ENCODE data around the gene DGCR8.

The DGCR8 gene

GRCh38 chr22:20124083-20124787, 44.2 kb downstream of the DGCR8 start:
- peak overlapping the region in 8 of 11 experiments; percentile 9 to 88 (median 73); a peak in 13 of 22 replicates for H3K4me2 ChIP-seq
- peaks cover 0 to 100% (median 98%) of the 10 kb centered on the region in 11 experiments; a peak in 20 of 22 replicates for H4K20me1 ChIP-seq
- H3K9me3 ChIP-seq (replicated peaks in 1 of 11), result no peaks in the 10 kb centered on the region
- no peak overlapping the region for H3K4me3 ChIP-seq
- peaks cover 75 to 92% (median 88%) of the 10 kb centered on the region in 11 experiments for H3K36me3 ChIP-seq
- H3K9ac ChIP-seq, result peak overlapping the region; percentile 24 to 71 (median 59); a peak in 15 of 22 replicates
- H3K4me1 ChIP-seq, result peaks cover 12 to 79% (median 72%) of the 10 kb centered on the region in 10 experiments
- H3K27me3 ChIP-seq, result no peaks in the 10 kb centered on the region
- H3K27ac ChIP-seq, result no peak overlapping the region
- TF ChIP-seq Cebpa-rat (IDR thresholded peaks at IDR 0.05), result no peak

- peaks cover 0 to 100% (median 98%) of the 10 kb centered on the region in 11 experiments; a peak in 20 of 22 replicates for H4K20me1 ChIP-seq
- peaks cover 62 to 79% (median 76%) of the 10 kb centered on the region in 11 experiments for H3K36me3 ChIP-seq
- H3K4me2 ChIP-seq, result peak overlapping the region in 8 of 11 experiments; percentile 23 to 88 (median 73); a peak in 16 of 22 replicates
- no peaks in the 10 kb centered on the region for H3K9me3 ChIP-seq (replicated peaks in 1 of 11)
- peak overlapping the region in 6 of 11 experiments; percentile 14 to 55 (median 42); a peak in 8 of 22 replicates for H3K27ac ChIP-seq
- H3K9ac ChIP-seq, result peak overlapping the region in 10 of 11 experiments; percentile 15 to 71 (median 56); a peak in 17 of 22 replicates
- H3K4me1 ChIP-seq, result peaks cover 8 to 79% (median 72%) of the 10 kb centered on the region in 10 experiments; a peak in 17 of 20 replicates
- no peaks in the 10 kb centered on the region for H3K27me3 ChIP-seq
- peak overlapping the region in 2 of 10 experiments; percentile 5 to 38; a peak in 1 of 20 replicates for H3K4me3 ChIP-seq
- no peak for TF ChIP-seq Cebpa-rat (IDR thresholded peaks at IDR 0.05)
These were observed 45.4 kb downstream of the DGCR8 start for GRCh38 chr22:20125201-20126174.

- Histone ChIP-seq H4K20me1 (peaks cover 0 to 93% (median 92%) of the 10 kb centered on the region in 11 experiments; a peak in 20 of 22 replicates), H3K27ac (peak overlapping the region in 6 of 11 experiments; percentile 14 to 55 (median 42); a peak in 9 of 22 replicates), H3K9me3 (replicated peaks in 1 of 11) (no peaks in the 10 kb centered on the region), H3K9ac (peak overlapping the region in 8 of 11 experiments; percentile 40 to 71 (median 61); a peak in 15 of 22 replicates), H3K4me2 (peak overlapping the region in 8 of 11 experiments; percentile 23 to 88 (median 73); a peak in 16 of 22 replicates), H3K4me3 (peak overlapping the region in 3 of 10 experiments; percentile 5 to 38 (median 7); a peak in 2 of 20 replicates), H3K27me3 (no peaks in the 10 kb centered on the region), H3K36me3 (peaks cover 52 to 70% (median 66%) of the 10 kb centered on the region in 11 experiments), H3K4me1 (peaks cover 7 to 75% (median 68%) of the 10 kb centered on the region in 10 experiments; a peak in 16 of 20 replicates)
- TF ChIP-seq Cebpa-rat (IDR thresholded peaks at IDR 0.05), result no peak
These were observed 46.4 kb downstream of the DGCR8 start for GRCh38 chr22:20126284-20127029.

- Histone ChIP-seq H4K20me1 (peaks cover 0 to 89% (median 86%) of the 10 kb centered on the region in 11 experiments; a peak in 20 of 22 replicates), H3K9me3 (replicated peaks in 1 of 11) (no peaks in the 10 kb centered on the region), H3K4me1 (peaks cover 8 to 79% (median 62%) of the 10 kb centered on the region in 10 experiments; a peak in 19 of 20 replicates), H3K27ac (peak overlapping the region in 2 of 11 experiments; percentile 14 to 16; a peak in 2 of 22 replicates), H3K4me2 (peak overlapping the region in 3 of 11 experiments; percentile 10 to 88 (median 33); a peak in 3 of 22 replicates), H3K4me3 (no peak overlapping the region; a peak in 1 of 20 replicates), H3K27me3 (no peaks in the 10 kb centered on the region), H3K9ac (peak overlapping the region in 4 of 11 experiments; percentile 9 to 46 (median 42); a peak in 5 of 22 replicates), H3K36me3 (peaks cover 43 to 60% (median 57%) of the 10 kb centered on the region in 11 experiments)
- no peak for TF ChIP-seq Cebpa-rat (IDR thresholded peaks at IDR 0.05)
These were observed 47.4 kb downstream of the DGCR8 start for GRCh38 chr22:20127318-20127868.

- Histone ChIP-seq H3K36me3 (peaks cover 42 to 59% (median 54%) of the 10 kb centered on the region in 11 experiments), H3K27ac (peak overlapping the region in 2 of 11 experiments; percentile 14 to 16; a peak in 1 of 22 replicates), H3K4me2 (peak overlapping the region in 3 of 11 experiments; percentile 10 to 88 (median 33); a peak in 3 of 22 replicates), H4K20me1 (peaks cover 6 to 89% (median 86%) of the 10 kb centered on the region in 11 experiments; a peak in 21 of 22 replicates), H3K4me3 (no peak overlapping the region; a peak in 1 of 20 replicates), H3K9ac (peak overlapping the region in 4 of 11 experiments; percentile 24 to 46 (median 42); a peak in 6 of 22 replicates), H3K27me3 (no peaks in the 10 kb centered on the region), H3K4me1 (peaks cover 15 to 85% (median 68%) of the 10 kb centered on the region in 10 experiments), H3K9me3 (replicated peaks in 1 of 11) (no peaks in the 10 kb centered on the region)
- TF ChIP-seq Cebpa-rat (IDR thresholded peaks at IDR 0.05), result no peak
These were observed 48.0 kb downstream of the DGCR8 start for GRCh38 chr22:20127869-20128618.

- Histone ChIP-seq H3K9me3 (replicated peaks in 1 of 11) (no peaks in the 10 kb centered on the region), H3K27ac (no peak overlapping the region), H3K4me1 (peaks cover 19 to 88% (median 70%) of the 10 kb centered on the region in 10 experiments), H3K27me3 (no peaks in the 10 kb centered on the region), H3K36me3 (peaks cover 39 to 56% (median 50%) of the 10 kb centered on the region in 11 experiments), H3K4me2 (peak overlapping the region in 2 of 11 experiments; percentile 94 to 99; a peak in 1 of 22 replicates), H3K9ac (peak overlapping the region in 1 of 11 experiments; percentile 24; a peak in 2 of 22 replicates), H4K20me1 (peaks cover 9 to 89% (median 88%) of the 10 kb centered on the region in 11 experiments; a peak in 21 of 22 replicates), H3K4me3 (no peak overlapping the region)
- TF ChIP-seq Cebpa-rat (IDR thresholded peaks at IDR 0.05), result no peak
These were observed 48.5 kb downstream of the DGCR8 start for GRCh38 chr22:20128619-20128901.
